ENCODE results near the gene TTC24.

The TTC24 gene

GRCh38 chr1:156555715-156556114 is 23.8 kb upstream of the TTC24 start (continued):
- TF ChIP-seq GLIS3 (CRISPR knock-in tag; IDR thresholded peaks at IDR 0.05) = no peak

- no peak for ATAC-seq
Measured at GRCh38 chr1:156556354-156556753, 23.2 kb upstream of the TTC24 start.

GRCh38 chr1:156559086-156559796 is 20.3 kb upstream of the TTC24 start:
- no peak for ATAC-seq
- TF ChIP-seq ZC3H10 (CRISPR knock-in tag; IDR thresholded peaks at IDR 0.05) (no peak), ESRRG (CRISPR knock-in tag; IDR thresholded peaks at IDR 0.05) (no peak), ZFP3 (CRISPR knock-in tag; IDR thresholded peaks at IDR 0.05) (no peak), OSR1 (CRISPR knock-in tag; IDR thresholded peaks at IDR 0.05) (no peak), ZNF70 (CRISPR knock-in tag; IDR thresholded peaks at IDR 0.05) (no peak), BACH2 (CRISPR knock-in tag; IDR thresholded peaks at IDR 0.05; ENCODE audit: borderline replicate concordance) (no peak), ZNF8 (CRISPR knock-in tag; IDR thresholded peaks at IDR 0.05) (no peak), TSHZ2 (CRISPR knock-in tag; IDR thresholded peaks at IDR 0.05) (no peak), TCF4 (CRISPR knock-in tag; IDR thresholded peaks at IDR 0.05; ENCODE audit: borderline replicate concordance) (no peak), POU6F1 (CRISPR knock-in tag; IDR thresholded peaks at IDR 0.05; ENCODE audit: borderline replicate concordance, low read depth) (no peak), RARB (CRISPR knock-in tag; IDR thresholded peaks at IDR 0.05) (no peak), ZNF565 (CRISPR knock-in tag; conservative IDR thresholded peaks at IDR 0.05; ENCODE audit: low read depth) (no peak), ZFP30 (CRISPR knock-in tag; IDR thresholded peaks at IDR 0.05) (no peak)

More at GRCh38 chr1:156556354-156556753, 23.2 kb upstream of the TTC24 start:
- no peak for TF ChIP-seq ZFP3 (CRISPR knock-in tag; IDR thresholded peaks at IDR 0.05)
- TF ChIP-seq PATZ1 (CRISPR knock-in tag; IDR thresholded peaks at IDR 0.05; ENCODE audit: borderline replicate concordance) = no peak
- no peak for TF ChIP-seq BACH2 (CRISPR knock-in tag; IDR thresholded peaks at IDR 0.05; ENCODE audit: borderline replicate concordance)
- no peak for TF ChIP-seq GLIS3 (CRISPR knock-in tag; IDR thresholded peaks at IDR 0.05)
- TF ChIP-seq ZNF565 (CRISPR knock-in tag; conservative IDR thresholded peaks at IDR 0.05; ENCODE audit: low read depth) = no peak
- TF ChIP-seq SNAI2 (CRISPR knock-in tag; IDR thresholded peaks at IDR 0.05) = no peak
- TF ChIP-seq TOX (CRISPR knock-in tag; IDR thresholded peaks at IDR 0.05; ENCODE audit: borderline replicate concordance) = no peak
- TF ChIP-seq ZNF70 (CRISPR knock-in tag; IDR thresholded peaks at IDR 0.05) = no peak
- TF ChIP-seq PPARA (CRISPR knock-in tag; IDR thresholded peaks at IDR 0.05; ENCODE audit: borderline replicate concordance) = no peak
- TF ChIP-seq ZFP30 (CRISPR knock-in tag; IDR thresholded peaks at IDR 0.05) = no peak
- no peak for TF ChIP-seq ISL1 (CRISPR knock-in tag; IDR thresholded peaks at IDR 0.05)
- no peak for TF ChIP-seq ARNTL (CRISPR knock-in tag; IDR thresholded peaks at IDR 0.05; ENCODE audit: borderline replicate concordance, low read depth)
- TF ChIP-seq CSDC2 (CRISPR knock-in tag; IDR thresholded peaks at IDR 0.05) = no peak
- TF ChIP-seq POU6F1 (CRISPR knock-in tag; IDR thresholded peaks at IDR 0.05; ENCODE audit: borderline replicate concordance, low read depth) = no peak
- TF ChIP-seq ZNF8 (CRISPR knock-in tag; IDR thresholded peaks at IDR 0.05) = no peak
- no peak for TF ChIP-seq ZC3H10 (CRISPR knock-in tag; IDR thresholded peaks at IDR 0.05)
- no peak for TF ChIP-seq ESRRG (CRISPR knock-in tag; IDR thresholded peaks at IDR 0.05)
- no peak for TF ChIP-seq TCF4 (CRISPR knock-in tag; IDR thresholded peaks at IDR 0.05; ENCODE audit: borderline replicate concordance)
- no peak for TF ChIP-seq CSRNP3 (CRISPR knock-in tag; IDR thresholded peaks at IDR 0.05)
- no peak for TF ChIP-seq OSR1 (CRISPR knock-in tag; IDR thresholded peaks at IDR 0.05)

Measured in SK-N-SH treated with all-trans-retinoic acid at 6 μM for 48 hours (cell line).